NCI-H2227 (cell line): Measurements from ENCODE around the gene ZNF521.
"Not testable (repeated sequence)": the region's sequence is repeated elsewhere in the genome, so short reads cannot be mapped to it uniquely, and the experiment has no call there.

Source experiments
- DNase-seq: peaks from one replicate; lab custom pipeline; 2025; ENCODE audit not compliant: unreplicated experiment; lab: John Stamatoyannopoulos, UW

Gene ZNF521

DNA sequence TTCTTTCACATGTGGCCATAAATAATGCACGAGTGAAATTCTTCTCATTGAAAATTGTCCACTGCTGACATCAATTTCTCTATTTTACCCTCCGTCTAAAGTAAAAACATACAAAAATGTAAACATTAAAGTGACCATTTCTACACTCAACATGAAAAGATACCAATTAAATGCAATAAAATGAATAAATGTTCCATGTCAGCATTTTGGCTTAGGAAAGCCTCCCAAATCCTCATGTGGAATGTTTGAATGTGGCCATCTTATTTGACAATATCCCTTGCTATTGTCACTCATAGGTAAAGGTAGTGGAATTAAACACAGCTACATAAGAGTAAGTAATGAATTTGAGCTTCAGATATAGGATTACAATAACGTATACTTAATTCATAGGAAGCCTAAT lies 60.8 kb downstream of the ZNF521 start:
- DNase-seq: no peak

DNA sequence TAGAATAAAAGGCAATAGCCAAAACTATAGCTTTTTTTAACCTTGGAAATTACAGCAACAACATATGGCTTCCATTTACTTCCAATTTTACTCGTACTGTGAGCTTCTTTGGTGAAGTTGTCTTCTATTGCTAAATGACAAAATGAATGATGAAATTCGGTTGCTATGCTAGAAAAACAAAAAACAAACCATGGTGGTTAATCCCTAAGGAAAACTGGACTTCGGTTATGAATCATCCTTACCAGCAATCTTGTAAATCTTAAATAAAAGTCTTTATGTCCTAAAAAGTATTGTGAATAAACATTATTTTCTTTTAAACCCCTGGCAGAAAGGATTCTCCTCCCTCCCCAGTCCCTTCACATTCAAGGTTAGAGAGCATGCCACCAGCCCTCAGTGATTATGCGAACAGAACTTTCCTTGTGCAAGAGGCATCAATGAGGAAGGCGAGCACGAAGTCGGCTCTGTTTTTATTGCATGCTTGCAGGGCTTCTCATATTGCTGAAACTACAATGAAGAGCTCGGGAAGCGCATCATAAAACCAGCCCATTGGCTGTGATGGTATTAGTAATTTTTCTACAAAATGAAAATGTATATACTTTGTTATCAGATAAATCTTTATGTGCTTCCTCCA lies 62.9 kb downstream of the ZNF521 start:
- no peak for DNase-seq

DNA sequence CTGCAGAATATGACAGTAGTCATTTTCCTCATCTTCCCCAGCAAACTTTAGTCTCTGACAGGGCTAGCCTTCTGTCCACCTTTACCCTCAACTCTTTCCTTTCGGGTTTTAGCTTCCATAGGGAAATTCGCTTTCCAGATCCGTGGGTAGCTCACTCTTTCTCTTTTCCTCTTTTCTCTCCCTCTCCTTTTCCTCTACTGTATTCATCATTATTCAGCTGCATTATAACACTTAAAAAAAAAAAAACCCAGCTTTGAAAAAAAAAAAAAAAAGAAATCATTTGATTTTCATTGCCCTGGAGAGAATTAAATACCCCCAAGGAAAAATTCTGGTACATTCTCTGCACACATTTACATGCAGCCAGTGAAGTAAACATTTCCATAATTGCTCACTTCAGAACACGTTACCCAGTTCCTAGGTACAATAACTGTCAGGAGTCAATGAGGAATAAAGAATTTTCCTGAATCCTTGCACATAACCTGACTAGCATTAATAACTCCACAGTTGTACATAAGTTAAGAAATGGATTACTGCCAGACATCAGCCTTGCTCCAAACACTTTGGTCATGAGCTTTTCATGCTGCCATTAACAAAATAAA lies 63.5 kb downstream of the ZNF521 start:
- no peak for DNase-seq

DNA sequence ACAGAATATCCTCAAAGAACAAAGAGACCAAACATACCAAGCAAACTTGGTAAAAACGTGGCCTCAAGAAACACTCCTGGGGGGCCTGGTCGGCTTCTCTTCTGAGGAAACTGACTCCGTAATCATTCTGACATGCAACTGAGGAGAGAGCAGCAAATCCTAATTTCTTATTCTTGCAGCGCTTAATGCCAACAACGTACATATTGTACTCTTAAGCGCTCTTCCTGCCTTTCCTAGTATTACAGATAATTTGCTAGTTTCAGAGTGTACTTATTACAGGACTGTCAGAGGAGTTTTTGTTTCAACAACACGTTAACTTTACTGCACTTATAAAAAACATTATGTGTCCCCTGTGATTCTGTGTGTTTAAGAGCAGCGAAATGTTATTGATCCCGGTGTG lies 64.9 kb downstream of the ZNF521 start:
- no peak for DNase-seq

DNA sequence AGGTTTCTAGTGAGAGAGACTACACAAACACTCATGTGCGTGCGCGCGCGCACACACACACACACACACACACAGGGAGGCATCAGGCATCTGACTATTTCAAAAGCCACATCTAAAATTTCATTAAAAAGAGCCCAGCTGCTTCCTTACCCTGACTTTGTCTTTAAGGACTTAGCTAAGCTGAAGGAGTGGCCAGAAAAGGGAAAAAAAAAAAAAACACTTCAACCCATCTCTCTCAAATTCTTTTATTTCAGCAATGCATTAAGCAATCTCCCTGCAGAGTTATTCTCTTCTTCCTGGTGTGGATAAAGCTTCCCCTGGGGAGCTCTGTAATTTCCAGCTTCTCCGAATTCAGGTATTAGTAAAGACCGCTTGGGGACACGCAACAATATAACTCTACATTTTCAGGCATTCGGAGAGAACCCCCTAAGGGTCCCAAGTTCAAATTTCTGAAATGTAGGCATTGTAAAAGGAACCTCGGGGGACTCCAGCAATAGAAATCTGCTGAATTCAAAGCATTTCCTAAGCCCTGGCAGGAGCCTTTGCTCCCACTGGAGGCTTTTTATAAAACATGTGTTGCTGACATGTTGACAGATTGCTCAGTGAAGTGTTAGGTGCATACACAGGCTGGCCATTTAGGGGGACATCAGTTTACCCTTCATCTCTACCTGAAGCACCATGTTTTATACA lies 67.0 kb downstream of the ZNF521 start:
- DNase-seq: peak; percentile 60

DNA sequence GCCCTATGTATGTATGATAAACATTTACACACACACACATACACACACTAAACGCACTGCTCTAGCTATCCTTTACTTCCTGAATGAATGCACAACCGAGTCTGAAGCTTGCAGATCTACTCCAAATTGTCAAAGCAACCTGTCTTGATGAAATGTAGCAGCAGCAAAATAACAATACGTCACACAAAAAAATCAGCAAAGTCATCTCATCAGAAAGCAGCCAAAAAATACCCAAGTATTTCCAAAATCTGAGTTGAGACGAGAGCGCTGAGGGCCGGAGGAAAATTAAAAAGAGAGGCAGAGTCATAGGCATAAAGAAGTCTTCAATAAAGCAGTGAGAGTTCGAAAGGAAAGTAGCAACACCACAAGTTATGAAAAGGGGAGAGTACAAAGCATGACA lies 67.7 kb downstream of the ZNF521 start:
- no peak for DNase-seq

DNA sequence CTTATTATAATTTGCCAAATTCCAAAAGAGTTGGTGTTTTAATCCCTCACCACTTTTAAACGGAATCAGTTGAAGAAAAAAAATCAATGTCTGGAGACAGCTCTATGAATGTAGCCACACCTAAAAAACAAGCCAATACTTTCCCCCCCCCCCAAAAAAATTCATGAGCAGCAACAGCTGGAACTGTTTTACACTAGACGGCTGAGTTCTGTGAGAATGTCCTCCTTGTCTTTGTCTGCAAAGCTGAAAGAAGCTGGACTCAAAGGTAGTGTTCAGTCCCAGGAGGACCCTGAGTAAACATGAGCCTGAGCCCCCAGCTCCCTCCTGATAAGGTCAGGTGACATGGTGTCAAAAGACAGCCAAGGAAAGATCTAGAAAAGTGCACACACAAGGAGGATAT lies 68.2 kb downstream of the ZNF521 start:
- DNase-seq: no peak

DNA sequence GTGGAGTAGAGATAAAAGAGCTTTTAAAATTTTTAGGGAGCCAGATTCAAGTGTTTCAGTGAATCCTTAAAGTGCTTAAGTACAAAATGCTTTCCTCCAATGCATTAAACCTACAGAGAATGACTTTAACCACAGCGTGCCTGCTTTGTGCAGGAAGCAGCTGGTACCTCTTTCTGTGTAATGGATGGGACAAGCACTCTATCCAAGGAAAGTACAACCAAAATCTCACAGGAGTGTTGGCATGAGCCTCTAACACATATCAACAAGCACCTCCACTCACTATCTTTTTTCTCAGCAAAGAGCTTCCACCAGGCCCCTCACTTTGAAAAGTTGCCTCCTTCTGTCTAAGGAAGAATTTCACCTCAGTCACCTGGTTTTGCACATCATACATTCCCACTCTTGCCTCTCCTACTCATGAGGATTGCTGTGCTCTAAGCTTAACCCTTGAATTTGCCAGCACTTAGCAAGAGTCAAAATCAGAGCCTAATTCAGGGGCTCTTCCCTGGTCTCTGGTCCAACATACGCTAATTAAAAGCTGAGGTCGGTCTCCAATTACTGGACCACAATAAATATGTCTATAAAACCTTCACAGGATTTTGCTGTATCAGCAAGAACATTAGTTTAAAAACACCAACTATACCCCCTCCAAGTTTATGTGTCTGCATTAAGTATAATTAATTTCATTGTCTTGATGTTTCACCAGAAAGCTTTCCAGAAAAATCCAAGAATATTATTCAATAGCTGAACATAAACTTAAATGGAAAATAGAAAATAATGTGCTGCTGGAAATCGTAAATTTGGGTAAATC lies 68.9 kb downstream of the ZNF521 start:
- DNase-seq: no peak

DNA sequence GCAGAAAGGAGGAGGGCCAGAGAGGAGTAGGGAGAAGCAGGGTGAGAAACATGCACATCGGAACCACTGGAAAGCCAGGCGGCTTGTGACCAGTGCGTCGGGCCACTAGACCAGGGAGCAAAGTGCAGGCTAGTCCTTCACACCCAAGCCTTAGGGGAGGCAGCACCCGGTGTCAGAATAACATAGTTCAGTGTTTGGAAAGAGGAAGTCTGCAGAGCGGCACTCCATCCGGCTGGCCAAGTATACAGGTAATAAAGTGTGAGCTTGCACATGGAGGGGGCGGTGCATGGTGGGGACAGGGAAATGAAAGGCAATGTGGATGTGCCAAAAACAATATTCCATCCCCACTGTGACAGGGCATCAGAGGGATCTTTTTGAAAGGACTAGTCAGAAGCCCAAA lies 69.7 kb downstream of the ZNF521 start:
- no peak for DNase-seq

DNA sequence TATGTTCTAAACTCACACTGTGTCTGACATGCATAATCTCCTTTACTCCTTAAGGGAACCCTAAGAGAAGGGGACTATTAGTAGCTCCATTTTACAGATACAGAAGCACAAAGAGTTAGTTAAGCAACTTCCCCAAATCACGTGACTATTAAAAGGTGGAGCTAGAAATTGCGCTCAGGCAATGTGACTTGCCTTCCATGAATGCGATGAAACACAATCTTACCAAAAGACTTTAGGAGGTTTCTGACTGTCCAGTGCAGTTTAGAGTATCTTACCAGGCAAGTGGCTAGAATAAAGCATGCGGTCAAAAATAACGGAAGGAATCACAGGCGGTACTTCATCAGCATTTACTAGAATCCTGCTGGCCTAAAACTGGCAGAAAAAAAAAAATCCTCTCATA lies 70.4 kb downstream of the ZNF521 start:
- DNase-seq: no peak

DNA sequence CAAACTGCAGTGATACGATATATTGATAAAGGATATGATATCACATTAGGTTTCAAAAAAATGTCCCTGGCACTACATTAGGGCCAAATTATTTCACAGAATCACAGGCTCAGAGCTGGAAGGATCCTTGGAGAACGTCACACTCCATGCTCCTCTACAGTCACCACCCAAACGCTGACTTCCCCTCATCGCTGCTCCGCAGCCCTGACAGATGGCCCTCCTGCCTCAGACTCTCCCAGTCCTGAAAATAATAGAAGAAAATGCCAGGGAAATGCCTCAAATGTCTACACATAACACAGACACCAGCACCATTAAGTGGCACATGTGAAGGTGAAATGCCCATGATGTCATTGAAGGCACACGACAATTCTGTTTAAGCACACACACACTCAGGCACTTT lies 72.0 kb downstream of the ZNF521 start:
- no peak for DNase-seq

DNA sequence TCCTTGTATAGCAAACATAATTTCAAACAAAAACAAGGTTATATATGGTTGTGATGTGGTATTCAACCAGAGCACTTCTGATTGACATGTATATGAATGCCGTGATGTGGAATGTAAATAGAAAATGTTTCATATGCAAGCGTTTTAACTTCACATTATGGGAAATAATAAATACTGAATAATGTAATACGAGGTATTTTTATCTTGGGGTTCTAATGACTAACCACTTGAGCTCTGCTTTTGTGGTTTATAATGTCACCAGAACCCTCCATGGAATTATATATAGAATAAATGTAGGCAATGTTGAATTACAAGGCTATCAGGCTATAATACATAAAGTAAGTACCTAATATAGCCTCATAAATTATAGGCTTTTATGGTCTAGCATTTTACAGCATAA lies 72.4 kb downstream of the ZNF521 start:
- no peak for DNase-seq

DNA sequence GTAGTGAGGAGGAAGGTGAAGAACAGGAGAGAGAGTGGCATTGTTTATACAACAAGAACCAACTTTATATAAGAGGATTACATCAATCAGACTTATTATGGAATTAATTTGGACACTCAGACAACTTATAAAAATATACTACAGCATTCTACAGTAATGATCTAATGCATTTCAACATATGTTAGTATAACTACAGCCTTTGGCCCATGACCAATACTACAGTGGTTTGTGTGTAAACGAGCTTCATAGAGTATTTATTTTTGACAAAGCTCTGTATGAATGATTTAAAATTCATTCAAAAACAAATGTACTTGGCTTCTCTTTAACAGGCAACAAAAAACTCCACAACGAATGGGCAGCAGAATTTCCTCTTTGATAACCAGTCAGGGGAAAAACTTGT lies 72.8 kb downstream of the ZNF521 start:
- DNase-seq: no peak

DNA sequence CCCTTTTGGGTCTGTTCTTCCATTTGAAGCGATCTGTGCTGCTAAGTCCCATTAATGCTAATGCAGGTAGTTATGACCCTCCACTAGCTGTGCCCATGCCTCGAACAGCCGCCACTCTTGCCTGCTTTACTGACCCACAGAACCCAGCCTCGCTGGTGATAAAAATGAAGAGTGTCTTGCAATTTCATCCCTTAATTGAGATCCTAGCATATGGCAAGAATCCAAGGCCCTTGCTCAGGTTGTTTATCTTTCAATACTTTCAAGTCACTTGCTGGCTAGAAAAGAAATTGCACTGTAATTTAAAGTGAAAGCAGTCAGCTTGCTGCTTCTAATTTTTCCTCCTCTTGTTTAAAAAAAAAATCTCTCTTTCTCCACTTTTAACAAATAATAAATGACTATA lies 73.6 kb downstream of the ZNF521 start:
- peak; percentile 48 for DNase-seq

DNA sequence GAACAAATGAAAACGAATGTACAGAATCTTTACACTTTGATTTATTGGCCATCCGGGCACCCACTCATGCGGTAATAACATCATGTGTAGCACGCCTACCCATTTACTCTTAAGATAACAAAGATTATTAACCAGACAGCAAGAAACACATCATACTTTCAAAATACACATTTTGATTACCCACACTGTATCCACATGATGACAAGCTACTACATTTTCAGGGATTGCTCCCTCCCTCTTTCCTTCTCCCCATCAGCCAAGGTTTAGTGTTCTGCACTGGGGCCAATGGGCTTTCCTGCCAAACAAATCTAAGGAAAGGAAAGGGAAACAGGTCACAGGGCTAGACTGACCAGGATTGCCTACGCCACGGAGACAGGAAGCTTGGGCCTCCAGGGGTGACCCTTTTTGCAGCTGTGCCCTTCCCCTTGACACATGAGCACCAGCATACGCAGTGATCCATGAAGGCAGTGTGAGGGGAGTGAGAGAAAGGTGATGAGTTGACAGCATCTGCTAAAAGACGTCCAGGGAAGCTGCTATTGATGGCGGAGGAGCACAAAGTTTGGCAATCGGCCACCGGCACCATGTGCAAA lies 76.5 kb downstream of the ZNF521 start:
- no peak for DNase-seq

DNA sequence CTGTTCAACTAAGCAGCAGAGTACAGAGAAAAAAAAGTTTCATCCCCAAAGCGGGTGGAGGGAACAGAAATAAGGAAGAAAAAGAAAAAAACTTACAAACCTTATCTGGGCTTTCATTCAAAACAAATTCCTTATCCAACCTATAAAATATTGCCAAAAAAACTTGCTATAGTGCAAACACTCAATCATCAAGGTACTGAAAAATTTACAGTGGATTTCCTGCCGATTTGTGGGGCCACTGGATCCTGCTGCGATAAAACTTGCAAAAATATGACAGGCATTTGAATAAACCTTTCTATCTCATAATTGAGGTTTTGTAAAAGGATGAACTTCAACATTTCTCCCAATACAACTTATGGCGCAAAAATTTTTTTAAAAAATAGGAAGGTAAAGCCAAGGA lies 77.0 kb downstream of the ZNF521 start:
- DNase-seq: no peak

DNA sequence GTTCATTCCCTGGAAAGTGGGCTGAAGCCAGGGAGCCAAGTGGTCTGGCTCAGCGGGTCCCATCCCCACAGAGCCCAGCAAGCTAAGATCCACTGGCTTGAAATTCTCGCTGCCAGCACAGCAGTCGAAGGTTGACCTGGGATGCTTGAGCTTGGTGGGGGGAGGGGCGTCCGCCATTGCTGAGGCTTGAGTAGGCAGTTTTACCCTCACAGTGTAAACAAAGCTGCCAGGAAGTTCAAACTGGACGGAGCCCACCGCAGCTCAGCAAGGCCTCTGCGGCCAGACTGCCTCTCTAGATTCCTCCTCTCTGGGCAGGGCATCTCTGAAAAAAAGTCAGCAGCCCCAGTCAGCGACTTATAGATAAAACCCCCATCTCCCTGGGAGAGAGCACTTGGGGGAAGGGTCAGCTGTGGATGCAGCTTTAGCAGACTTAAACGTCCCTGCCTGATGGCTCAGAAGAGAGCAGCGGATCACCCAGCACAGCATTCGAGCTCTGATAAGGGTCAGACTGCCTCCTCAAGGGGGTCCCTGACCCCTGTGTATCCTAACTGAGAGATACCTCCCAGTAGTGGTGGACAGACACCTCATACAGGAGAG lies 84.9 kb downstream of the ZNF521 start:
- DNase-seq: not testable (repeated sequence)

DNA sequence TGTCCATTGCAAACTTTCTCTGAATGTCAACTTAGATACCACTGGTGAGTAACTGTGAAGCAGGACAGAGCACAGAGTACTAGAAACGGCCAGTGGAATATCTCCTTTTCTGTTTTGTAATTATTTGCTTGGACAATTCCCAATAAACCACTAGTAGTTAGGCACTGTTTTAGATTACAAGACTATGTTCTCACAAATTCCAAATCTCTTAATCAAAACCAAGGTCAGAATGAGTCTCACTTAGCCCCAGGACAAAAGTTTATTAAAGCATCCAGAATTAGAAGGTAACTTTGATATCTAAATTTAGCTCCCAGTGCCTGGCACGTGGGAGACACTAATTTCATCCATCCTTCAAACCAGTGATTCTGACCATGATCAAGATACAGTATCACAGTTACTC lies 89.0 kb downstream of the ZNF521 start:
- no peak for DNase-seq

DNA sequence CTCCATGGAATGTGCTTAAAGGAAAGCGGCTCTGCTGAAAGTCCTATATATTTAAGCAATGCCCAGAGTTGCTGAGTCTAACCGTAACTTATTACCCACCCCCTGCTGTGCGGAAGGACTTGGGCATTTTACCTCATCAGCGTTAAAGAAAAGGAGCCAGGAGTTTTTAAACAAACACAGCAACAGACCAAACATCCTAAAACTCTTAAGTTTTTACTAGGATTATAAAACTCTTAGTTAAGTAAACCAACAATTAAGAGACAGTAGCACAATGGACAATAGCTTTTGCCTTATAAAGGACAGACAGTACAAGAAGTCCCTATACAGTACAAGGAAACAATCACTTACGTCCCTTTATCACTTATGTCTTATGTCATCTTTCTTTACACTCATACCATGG lies 90.2 kb downstream of the ZNF521 start:
- no peak for DNase-seq

DNA sequence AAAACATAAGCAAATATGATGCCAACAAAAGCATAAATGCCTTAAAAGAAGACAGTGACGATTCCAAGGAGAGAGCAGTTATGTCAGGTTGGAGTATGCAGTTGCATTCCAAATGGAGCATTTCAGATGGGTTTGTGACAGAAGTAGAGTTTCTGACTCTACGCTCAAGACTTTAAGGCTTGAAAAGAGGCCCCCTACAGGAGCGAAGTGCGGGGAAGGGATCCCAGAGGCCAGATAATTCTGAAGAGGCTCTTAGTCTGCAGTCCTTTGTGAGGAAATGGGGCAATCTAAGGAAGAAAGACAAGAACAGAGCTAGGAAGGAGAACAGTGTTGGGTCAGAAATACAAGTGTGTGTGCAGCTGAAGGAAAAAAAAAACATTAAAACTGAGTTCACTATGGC lies 95.5 kb downstream of the ZNF521 start:
- DNase-seq: no peak

DNA sequence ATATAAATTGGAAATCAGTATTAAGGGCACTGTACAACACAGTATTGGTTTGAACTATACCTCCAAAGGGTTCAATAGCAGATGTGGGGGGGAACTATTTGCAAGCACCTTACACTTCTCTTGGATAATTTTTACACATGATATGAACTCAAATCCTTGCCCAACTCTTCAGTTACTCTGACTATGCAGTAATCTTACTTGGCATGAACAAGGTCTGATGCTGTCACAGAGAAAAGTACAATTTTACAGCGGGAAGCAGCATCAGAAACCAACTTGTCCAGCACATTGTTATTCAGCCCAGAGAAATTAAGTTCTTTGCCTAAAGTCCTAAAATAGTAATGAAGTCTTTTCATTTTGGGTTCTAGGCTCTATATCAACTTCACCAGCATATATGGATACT lies 98.2 kb downstream of the ZNF521 start:
- DNase-seq: no peak
